PC-3 (cell line): ENCODE measurements around the gene UTRN. TPM values are rescaled to one million over a fixed set of nuclear protein-coding genes. Genes with fewer than 3 reads are reported as not detected.

Source experiments
- ATAC-seq: fragments of 200-7000 bp; cut with Tn5 transposase; 2 replicates; pipeline ENCODE4 v1.9.1; 2020; ENCODE audit warnings: mild to moderate bottlenecking, moderate library complexity
- BruUV-seq: library from RNA; stranded (reverse); fragments of 400-500 nt; replicated peaks from 2 replicates; lab custom pipeline; 2021; lab: Mats Ljungman, UMichigan
- CTCF ChIA-PET: fragments of 300-600 bp; sonication (Branson Sonifier 250); formaldehyde crosslinking; loops from one replicate; lab custom pipeline; 2022; ENCODE audit warnings: antibody characterized with exemption; lab: Charles Lee
- POLR2A ChIA-PET: fragments of 300-600 bp; sonication (Branson Sonifier 250); formaldehyde crosslinking; loops from one replicate; lab custom pipeline; 2022; ENCODE audit warnings: antibody characterized with exemption; ENCODE audit not compliant: unreplicated experiment; lab: Charles Lee
- DNase-seq: peaks from one replicate; pipeline ENCODE4 v3.0.0-alpha.2; 2015
- H2AFZ ChIP-seq: fragments of 300-600 bp; sonication (generic); 2 replicates; pipeline ENCODE4 v1.6.0; 2016; ENCODE audit warnings: antibody characterized with exemption, low read length
- H3F3A ChIP-seq: fragments of 300-600 bp; sonication (generic); one replicate; pipeline ENCODE4 v1.6.0; 2017; ENCODE audit warnings: antibody characterized with exemption, low read length, control low read depth, mild to moderate bottlenecking; ENCODE audit not compliant: unreplicated experiment
- H3K27ac ChIP-seq: fragments of 300-600 bp; sonication (generic); 2 replicates; pipeline ENCODE4 v1.5.1; 2016; ENCODE audit warnings: mild to moderate bottlenecking, low read length
- H3K27me3 ChIP-seq: fragments of 300-600 bp; sonication (generic); 2 replicates; pipeline ENCODE4 v1.6.1; 2016; ENCODE audit warnings: low read length, mixed read lengths
- H3K36me3 ChIP-seq: fragments of 300-600 bp; sonication (generic); 2 replicates; pipeline ENCODE4 v1.6.1; 2016; ENCODE audit warnings: low read depth, mixed run types, low read length, mixed read lengths
- H3K4me1 ChIP-seq: fragments of 300-600 bp; sonication (generic); 2 replicates; pipeline ENCODE4 v1.5.1; 2016; ENCODE audit warnings: low read length; ENCODE audit not compliant: insufficient read depth
- H3K4me2 ChIP-seq: fragments of 300-600 bp; sonication (generic); 2 replicates; pipeline ENCODE4 v1.6.0; 2016; ENCODE audit warnings: low read length
- H3K4me3 ChIP-seq: fragments of 300-600 bp; sonication (generic); 2 replicates; pipeline ENCODE4 v1.5.1; 2016; ENCODE audit warnings: mild to moderate bottlenecking, low read length, mixed read lengths
- H3K79me2 ChIP-seq: fragments of 300-600 bp; sonication (generic); 2 replicates; pipeline ENCODE4 v1.6.1; 2017; ENCODE audit warnings: low read length, mixed read lengths
- H3K9ac ChIP-seq: fragments of 300-600 bp; sonication (generic); 2 replicates; pipeline ENCODE4 v1.6.0; 2016; ENCODE audit warnings: mild to moderate bottlenecking, low read length
- H3K9me2 ChIP-seq: fragments of 300-600 bp; sonication (generic); replicated peaks from 2 replicates; pipeline ENCODE4 v1.6.1; 2016; ENCODE audit warnings: mixed run types, low read length, mixed read lengths
- H3K9me3 ChIP-seq: fragments of 300-600 bp; sonication (generic); 2 replicates; pipeline ENCODE4 v1.6.1; 2016; ENCODE audit warnings: low read length, mixed read lengths
- H4K20me1 ChIP-seq: fragments of 300-600 bp; sonication (generic); 2 replicates; pipeline ENCODE4 v1.6.1; 2016; ENCODE audit warnings: low read length, mixed read lengths
- EZH2 ChIP-seq: fragments of 300-600 bp; sonication (generic); IDR thresholded peaks from one replicate; pipeline ENCODE4 v1.6.1; 2017; ENCODE audit warnings: antibody characterized with exemption, mild to moderate bottlenecking, low read length; ENCODE audit not compliant: unreplicated experiment
- EZH2phosphoT487 ChIP-seq: fragments of 300-600 bp; sonication (generic); IDR thresholded peaks from 2 replicates; pipeline ENCODE4 v1.6.1; 2018; ENCODE audit warnings: mild to moderate bottlenecking, antibody characterized with exemption, low read length, borderline replicate concordance
- intact Hi-C: fragments of 100-400 bp; cut with micrococcal nuclease; formaldehyde crosslinking; loops from 2 replicates; pipeline ENCODE4 v1.9.0; 2023
- total RNA-seq: library from RNA; depleted of rRNA; stranded (reverse); fragments of >200 nt; gene quantifications from 2 replicates; pipeline ENCODE4 v1.2.3, GENCODE V29; 2014
- TF ChIP-seq, protein P1 (sequence below): fragments of 300-600 bp; sonication (generic); conservative IDR thresholded peaks from 2 replicates; pipeline ENCODE4 v1.5.1; 2017; ENCODE audit warnings: antibody characterized with exemption, low read depth, mild to moderate bottlenecking, low read length

The UTRN gene
- total RNA-seq, 1 experiment from 2014 or later = 58.3 TPM

DNA sequence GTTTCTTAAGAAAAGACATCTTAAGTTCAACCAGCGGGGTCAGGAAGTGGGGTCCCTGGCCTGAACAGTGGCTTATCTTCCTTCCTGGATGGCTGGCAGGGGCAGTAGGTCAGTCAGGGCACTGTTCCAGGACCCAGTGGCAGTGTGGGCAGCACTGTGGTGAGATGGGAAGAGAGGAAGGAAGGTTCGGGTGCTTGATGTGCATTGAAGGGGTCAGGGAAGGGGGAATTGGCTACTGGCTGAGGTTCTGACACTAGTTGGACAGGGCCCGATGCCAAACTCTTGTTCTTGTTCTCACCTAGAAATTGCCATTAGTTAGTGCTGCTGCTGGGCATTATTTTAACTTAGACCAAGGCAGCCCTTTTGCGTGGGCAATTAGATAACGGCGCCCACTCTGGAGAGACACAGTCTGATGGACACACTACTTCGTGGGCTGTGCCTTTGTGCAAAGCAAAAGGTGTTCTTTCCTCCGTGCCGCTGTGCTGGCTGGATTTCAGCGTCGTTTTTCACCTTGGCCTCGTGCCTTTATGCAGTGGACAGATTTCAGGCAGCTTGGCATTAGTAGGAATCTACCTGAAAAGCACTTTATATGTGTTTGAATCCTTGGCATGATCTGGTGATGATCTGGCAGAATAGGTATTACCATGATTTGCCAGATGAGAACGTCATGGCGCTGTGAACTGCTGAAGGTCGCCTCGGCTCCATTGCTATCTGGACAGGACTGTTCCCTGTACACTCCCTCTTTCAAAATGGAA is 30.3 kb downstream of the UTRN start:
- ChIA-PET POLR2A (no interaction called here), CTCF (no interaction called here)
- Histone ChIP-seq H3K9ac (no peak overlapping the region), H3K27ac (no peak overlapping the region), H3K79me2 (0 out of 2 replicates have a peak, but pooled peaks cover 21% of the 10 kb centered on the region), H4K20me1 (no peaks in the 10 kb centered on the region), H3K27me3 (no peaks in the 10 kb centered on the region), H3K4me2 (no peak overlapping the region), H3F3A (no peaks in the 10 kb centered on the region), H3K4me1 (no peaks in the 10 kb centered on the region), H3K36me3 (no peaks in the 10 kb centered on the region), H3K9me2 (no peaks in the 10 kb centered on the region), H3K4me3 (no peak overlapping the region), H3K9me3 (no peaks in the 10 kb centered on the region), H2AFZ (no peak overlapping the region)
- ATAC-seq (no peak), DNase-seq (no peak)
- intact Hi-C loops = no loop called here
- no TSS peak for BruUV-seq
- TF ChIP-seq, protein P1, sequence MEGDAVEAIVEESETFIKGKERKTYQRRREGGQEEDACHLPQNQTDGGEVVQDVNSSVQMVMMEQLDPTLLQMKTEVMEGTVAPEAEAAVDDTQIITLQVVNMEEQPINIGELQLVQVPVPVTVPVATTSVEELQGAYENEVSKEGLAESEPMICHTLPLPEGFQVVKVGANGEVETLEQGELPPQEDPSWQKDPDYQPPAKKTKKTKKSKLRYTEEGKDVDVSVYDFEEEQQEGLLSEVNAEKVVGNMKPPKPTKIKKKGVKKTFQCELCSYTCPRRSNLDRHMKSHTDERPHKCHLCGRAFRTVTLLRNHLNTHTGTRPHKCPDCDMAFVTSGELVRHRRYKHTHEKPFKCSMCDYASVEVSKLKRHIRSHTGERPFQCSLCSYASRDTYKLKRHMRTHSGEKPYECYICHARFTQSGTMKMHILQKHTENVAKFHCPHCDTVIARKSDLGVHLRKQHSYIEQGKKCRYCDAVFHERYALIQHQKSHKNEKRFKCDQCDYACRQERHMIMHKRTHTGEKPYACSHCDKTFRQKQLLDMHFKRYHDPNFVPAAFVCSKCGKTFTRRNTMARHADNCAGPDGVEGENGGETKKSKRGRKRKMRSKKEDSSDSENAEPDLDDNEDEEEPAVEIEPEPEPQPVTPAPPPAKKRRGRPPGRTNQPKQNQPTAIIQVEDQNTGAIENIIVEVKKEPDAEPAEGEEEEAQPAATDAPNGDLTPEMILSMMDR = no peak
- TF ChIP-seq EZH2phosphoT487 (no peak), EZH2 (no peak)

DNA sequence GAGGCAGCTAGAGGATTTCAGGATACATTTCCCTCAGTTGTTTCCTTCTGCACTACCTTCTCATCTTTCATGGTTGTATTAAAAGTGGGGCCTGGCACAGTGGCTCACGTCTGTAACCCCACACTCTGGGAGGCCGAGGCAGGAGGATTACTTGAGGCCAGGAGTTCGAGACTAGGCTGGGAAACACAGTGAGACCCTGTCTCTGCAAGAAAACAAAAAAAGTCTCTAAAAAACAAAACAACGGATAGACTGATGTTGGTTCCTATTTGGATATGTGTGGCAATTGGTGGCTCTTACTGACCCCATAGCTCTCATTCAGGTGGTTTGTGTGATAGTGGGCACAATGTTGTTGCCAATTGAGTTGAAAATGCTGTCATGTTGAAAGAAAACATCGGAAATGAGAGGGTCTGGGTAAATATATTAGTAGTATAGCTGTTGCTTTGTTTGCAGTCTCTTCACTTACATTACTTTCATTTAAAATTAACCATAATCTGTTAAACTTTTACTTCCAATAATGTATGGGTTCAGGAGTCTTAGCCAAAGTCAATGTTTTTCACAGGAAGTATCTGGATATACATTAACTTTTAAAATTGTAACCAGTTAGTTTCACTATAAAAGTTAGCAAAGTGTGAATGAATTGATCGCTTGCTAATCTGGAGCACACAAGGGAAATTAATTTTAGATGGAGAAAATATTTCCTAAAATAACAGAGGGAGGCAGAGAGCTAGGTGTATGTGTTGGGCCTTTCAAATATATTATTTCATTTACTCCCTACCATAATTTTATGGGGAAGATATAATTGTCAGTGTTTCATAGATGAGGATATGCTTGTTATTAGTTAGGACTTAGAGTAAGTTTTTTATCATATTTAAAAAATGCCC is 31.1 kb downstream of the UTRN start:
- H2AFZ ChIP-seq = no peak overlapping the region
- intact Hi-C loops = no loop called here
- CTCF ChIA-PET = no interaction called here

More for the DNA sequence above, 31.1 kb downstream of the UTRN start:
- no peak overlapping the region for H3K9ac ChIP-seq
- no peaks in the 10 kb centered on the region for H3F3A ChIP-seq
- H3K4me3 ChIP-seq = no peak overlapping the region
- H4K20me1 ChIP-seq = no peaks in the 10 kb centered on the region
- H3K9me3 ChIP-seq = no peaks in the 10 kb centered on the region
- H3K36me3 ChIP-seq = no peaks in the 10 kb centered on the region
- H3K4me1 ChIP-seq = no peaks in the 10 kb centered on the region
- H3K27me3 ChIP-seq = no peaks in the 10 kb centered on the region
- no peak overlapping the region for H3K27ac ChIP-seq
- BruUV-seq = no TSS peak
- ATAC-seq = no peak
- no peak overlapping the region for H3K4me2 ChIP-seq
- H3K9me2 ChIP-seq = no peaks in the 10 kb centered on the region
- DNase-seq = no peak
- H3K79me2 ChIP-seq = peaks cover 26% of the 10 kb centered on the region; the same call in 1 of the 2 replicates
- TF ChIP-seq EZH2phosphoT487 (no peak), EZH2 (no peak)
- TF ChIP-seq, protein P1 = no peak
- POLR2A ChIA-PET = no interaction called here
